ENCODE measurements around the gene GUCY2C.
A peak's percentile ranks its signal among the peaks of the same experiment; 100 is the strongest.

The GUCY2C gene

DNA sequence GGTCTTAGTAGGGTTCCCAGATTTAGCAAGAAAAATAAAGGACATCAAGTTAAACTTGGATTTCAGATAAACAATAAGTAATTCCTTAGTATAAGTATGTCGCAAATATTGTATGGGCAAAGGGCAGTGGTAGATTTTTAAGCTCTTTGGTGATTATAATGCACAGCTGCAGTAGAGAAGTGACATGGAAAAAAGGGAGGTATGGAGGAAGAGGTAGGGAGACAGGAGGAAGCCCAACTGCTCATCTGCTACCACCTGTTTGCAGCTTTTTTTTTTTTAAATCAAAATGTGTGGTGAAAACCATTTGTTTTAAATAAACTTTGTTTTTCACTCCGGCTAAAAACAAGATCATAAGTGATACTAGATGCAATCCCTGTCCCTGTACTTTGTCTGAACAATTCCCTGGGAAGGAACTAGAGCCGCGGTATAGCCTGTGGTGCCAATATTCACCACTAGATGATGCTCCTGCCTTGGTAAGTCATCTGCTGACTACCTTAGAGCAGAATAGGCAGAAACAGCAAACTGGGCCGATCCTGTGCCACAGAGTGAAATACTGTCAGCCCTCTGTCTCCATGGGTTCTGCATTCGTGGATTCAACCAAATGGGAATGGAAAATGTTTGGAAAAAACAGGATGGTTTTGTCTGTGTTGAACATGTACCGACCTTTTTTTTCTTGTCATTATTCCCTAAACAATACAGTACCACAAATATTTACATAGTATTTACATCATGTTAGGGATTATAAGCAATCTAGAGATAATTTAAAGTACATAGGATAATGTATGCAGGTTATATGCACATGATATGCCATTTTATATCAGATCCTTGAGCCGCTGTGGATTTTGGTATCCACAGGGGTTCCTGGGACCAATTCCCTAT lies 66.3 kb downstream of the GUCY2C start:
- Mint-ChIP-seq H3K36me3 (no peaks in the 10 kb centered on the region), H3K27ac (no peak overlapping the region), H3K9me3 (peaks cover 3% of the 10 kb centered on the region), H3K4me3 (no peak overlapping the region), H3K27me3 (no peaks in the 10 kb centered on the region), H3K4me1 (no peaks in the 10 kb centered on the region)
- DNase-seq (ENCODE audit: low spot score in 2 of 2) (peak; percentile 60 to 70), ATAC-seq (ENCODE audit: low read depth) (peak; percentile 99)

GRCh38 chr12:14628771-14629170 lies 67.6 kb downstream of the GUCY2C start:
- peaks cover 1% of the 10 kb centered on the region for H3K9me3 Mint-ChIP-seq
- no peak overlapping the region for H3K4me3 Mint-ChIP-seq
- DNase-seq (ENCODE audit: low spot score in 2 of 2) (no peak), ATAC-seq (ENCODE audit: low read depth) (no peak)
- H3K27ac Mint-ChIP-seq = no peak overlapping the region
- no peaks in the 10 kb centered on the region for H3K36me3 Mint-ChIP-seq
- no peaks in the 10 kb centered on the region for H3K27me3 Mint-ChIP-seq
- no peaks in the 10 kb centered on the region for H3K4me1 Mint-ChIP-seq

GRCh38 chr12:14621826-14622225 lies 74.6 kb downstream of the GUCY2C start:
- Mint-ChIP-seq H3K4me3 (peak overlapping the region; percentile 32), H3K27ac (peak overlapping the region; percentile 87), H3K27me3 (no peaks in the 10 kb centered on the region), H3K4me1 (peaks cover 20% of the 10 kb centered on the region), H3K36me3 (peaks cover 1% of the 10 kb centered on the region), H3K9me3 (peaks cover 1% of the 10 kb centered on the region)
- ATAC-seq (ENCODE audit: low read depth) (peak; percentile 96), DNase-seq (ENCODE audit: low spot score in 2 of 2) (peak in 1 of 2 donors; percentile 33)

GRCh38 chr12:14619741-14620501 lies 76.5 kb downstream of the GUCY2C start:
- ATAC-seq (ENCODE audit: low read depth) = no peak
- Mint-ChIP-seq H3K27ac (no peak overlapping the region), H3K4me1 (peaks cover 24% of the 10 kb centered on the region), H3K36me3 (peaks cover 1% of the 10 kb centered on the region), H3K9me3 (peaks cover 1% of the 10 kb centered on the region), H3K27me3 (no peaks in the 10 kb centered on the region), H3K4me3 (no peak overlapping the region)
- DNase-seq (ENCODE audit: low spot score in 2 of 2) = no peak

GRCh38 chr12:14618983-14619382 lies 77.4 kb downstream of the GUCY2C start:
- no peak overlapping the region for H3K4me3 Mint-ChIP-seq
- no peak overlapping the region for H3K27ac Mint-ChIP-seq
- DNase-seq (ENCODE audit: low spot score in 2 of 2) (no peak), ATAC-seq (ENCODE audit: low read depth) (no peak)
- peaks cover 1% of the 10 kb centered on the region for H3K9me3 Mint-ChIP-seq
- H3K36me3 Mint-ChIP-seq = peaks cover 1% of the 10 kb centered on the region
- H3K27me3 Mint-ChIP-seq = no peaks in the 10 kb centered on the region
- H3K4me1 Mint-ChIP-seq = peaks cover 27% of the 10 kb centered on the region

DNA sequence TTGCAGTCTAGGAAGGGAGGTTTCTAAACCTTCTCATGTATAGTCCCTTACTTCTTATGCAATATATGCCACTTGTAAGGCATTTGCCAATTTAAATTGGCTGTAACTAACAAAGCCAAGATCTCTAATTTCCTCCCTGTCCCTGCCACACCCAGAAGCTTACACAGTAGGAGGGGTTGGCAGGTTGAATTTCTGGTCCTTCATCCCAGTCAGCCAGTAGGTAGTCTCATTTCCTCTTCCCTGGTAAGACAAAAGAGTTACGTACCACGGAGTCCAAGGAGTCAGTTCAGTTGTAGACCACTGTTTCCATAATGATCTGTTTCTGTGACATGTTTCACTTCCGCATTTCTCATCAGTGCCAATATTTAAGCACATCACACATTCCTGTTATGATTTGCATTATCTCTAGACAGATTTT lies 81.7 kb downstream of the GUCY2C start:
- ATAC-seq (ENCODE audit: low read depth) (peak; percentile 60), DNase-seq (ENCODE audit: low spot score in 2 of 2) (peak; percentile 29 to 45)
- H3K27me3 Mint-ChIP-seq = no peaks in the 10 kb centered on the region
- peak overlapping the region; percentile 93 for H3K4me3 Mint-ChIP-seq
- peaks cover 3% of the 10 kb centered on the region for H3K36me3 Mint-ChIP-seq
- peaks cover 5% of the 10 kb centered on the region for H3K9me3 Mint-ChIP-seq
- H3K4me1 Mint-ChIP-seq = peaks cover 26% of the 10 kb centered on the region
- H3K27ac Mint-ChIP-seq = peak overlapping the region; percentile 95

- H3K4me3 Mint-ChIP-seq = peak overlapping the region; percentile 77
These were observed 82.7 kb downstream of the GUCY2C start for GRCh38 chr12:14613718-14614117.

GRCh38 chr12:14612898-14613445 lies 83.4 kb downstream of the GUCY2C start:
- Mint-ChIP-seq H3K9me3 (peaks cover 10% of the 10 kb centered on the region), H3K4me1 (peaks cover 16% of the 10 kb centered on the region), H3K27ac (peak overlapping the region; percentile 95), H3K27me3 (no peaks in the 10 kb centered on the region), H3K36me3 (peaks cover 6% of the 10 kb centered on the region), H3K4me3 (peak overlapping the region; percentile 77)
- DNase-seq (ENCODE audit: low spot score in 2 of 2) = no peak
- ATAC-seq (ENCODE audit: low read depth) = no peak

More at GRCh38 chr12:14613718-14614117, 82.7 kb downstream of the GUCY2C start:
- peak; percentile 44 to 73 for DNase-seq (ENCODE audit: low spot score in 2 of 2)
- peaks cover 3% of the 10 kb centered on the region for H3K36me3 Mint-ChIP-seq
- H3K27ac Mint-ChIP-seq = peak overlapping the region; percentile 95
- H3K9me3 Mint-ChIP-seq = peaks cover 7% of the 10 kb centered on the region
- peaks cover 18% of the 10 kb centered on the region for H3K4me1 Mint-ChIP-seq
- peak; percentile 91 for ATAC-seq (ENCODE audit: low read depth)
- H3K27me3 Mint-ChIP-seq = no peaks in the 10 kb centered on the region

DNA sequence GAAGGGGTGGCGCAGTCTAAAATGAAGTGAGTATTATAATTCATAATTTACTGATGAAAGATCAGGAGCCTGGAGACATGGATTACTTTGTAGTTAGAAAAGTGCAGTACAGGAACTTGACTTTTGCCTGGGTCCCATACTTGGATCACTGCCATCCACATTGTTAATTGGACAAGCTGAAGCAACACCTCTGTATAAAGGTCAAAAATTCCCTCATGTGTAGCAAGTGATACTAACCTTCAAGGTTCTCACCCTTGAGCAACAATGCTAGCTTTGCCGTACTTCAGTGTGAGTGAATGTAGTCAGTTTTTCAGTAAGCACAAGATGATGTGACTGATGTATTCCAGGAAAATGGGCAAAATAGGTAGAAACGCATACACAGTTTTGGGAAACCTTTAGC lies 84.1 kb downstream of the GUCY2C start:
- Mint-ChIP-seq H3K27me3 (no peaks in the 10 kb centered on the region), H3K4me1 (peaks cover 16% of the 10 kb centered on the region), H3K36me3 (peaks cover 6% of the 10 kb centered on the region), H3K27ac (peak overlapping the region; percentile 50), H3K4me3 (no peak overlapping the region), H3K9me3 (peaks cover 13% of the 10 kb centered on the region)
- no peak for DNase-seq (ENCODE audit: low spot score in 2 of 2)
- no peak for ATAC-seq (ENCODE audit: low read depth)

DNA sequence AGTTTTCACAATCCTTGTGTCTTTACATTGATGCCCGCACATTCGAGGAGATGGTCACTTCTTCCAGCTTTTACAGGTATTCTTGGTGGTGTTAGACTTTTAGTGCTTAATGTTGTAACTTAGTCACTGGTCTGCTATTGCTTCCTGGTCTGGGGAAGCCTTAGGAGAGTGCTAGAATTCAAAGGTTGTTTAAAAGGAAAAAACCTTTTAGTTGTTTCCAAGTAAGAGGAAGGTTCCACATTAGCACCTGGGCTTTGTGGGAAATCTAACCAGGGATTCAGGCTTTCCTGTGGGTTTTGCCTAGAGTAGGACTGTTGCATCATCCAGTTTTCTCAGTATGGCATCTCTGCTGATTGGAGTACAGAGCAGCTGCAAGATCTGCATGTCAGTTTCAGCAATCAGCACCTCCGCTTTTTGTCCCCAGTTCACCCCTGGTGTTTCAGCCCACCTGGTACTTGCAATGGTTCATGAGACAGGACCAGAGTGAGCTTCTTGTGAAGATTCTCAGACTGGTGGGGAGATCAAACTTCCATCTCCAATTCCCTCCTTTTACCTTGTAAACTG lies 84.7 kb downstream of the GUCY2C start:
- H3K27me3 Mint-ChIP-seq = no peaks in the 10 kb centered on the region
- H3K4me1 Mint-ChIP-seq = peaks cover 16% of the 10 kb centered on the region
- no peak overlapping the region for H3K4me3 Mint-ChIP-seq
- ATAC-seq (ENCODE audit: low read depth) = no peak
- peaks cover 13% of the 10 kb centered on the region for H3K9me3 Mint-ChIP-seq
- H3K27ac Mint-ChIP-seq = peak overlapping the region; percentile 50
- H3K36me3 Mint-ChIP-seq = peaks cover 6% of the 10 kb centered on the region
- no peak for DNase-seq (ENCODE audit: low spot score in 2 of 2)

DNA sequence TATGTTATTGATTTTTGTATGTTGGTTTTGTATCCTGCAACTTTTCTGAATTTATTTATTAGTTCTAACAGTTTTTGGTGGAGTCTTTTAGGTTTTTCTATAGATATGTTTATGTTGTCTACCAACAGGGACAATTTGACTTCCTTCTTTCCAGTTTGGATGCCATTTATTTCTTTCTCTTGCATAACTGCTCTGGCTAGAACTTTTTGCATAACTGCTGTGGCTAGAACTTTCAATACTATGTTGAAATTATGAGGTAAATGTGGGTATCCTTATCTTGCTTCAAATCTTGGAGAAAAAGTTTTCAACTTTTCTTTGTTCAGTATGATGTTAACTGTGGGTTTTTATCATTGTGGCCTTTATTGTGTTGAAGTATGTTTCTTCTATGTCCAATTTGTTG lies 88.8 kb downstream of the GUCY2C start:
- Mint-ChIP-seq H3K27ac (no peak overlapping the region), H3K4me3 (no peak overlapping the region), H3K36me3 (peaks cover 18% of the 10 kb centered on the region), H3K27me3 (no peaks in the 10 kb centered on the region), H3K9me3 (peaks cover 25% of the 10 kb centered on the region), H3K4me1 (peaks cover under 1% of the 10 kb centered on the region)
- no peak for ATAC-seq (ENCODE audit: low read depth)
- no peak for DNase-seq (ENCODE audit: low spot score in 2 of 2)

- Mint-ChIP-seq H3K9me3 (peaks cover 25% of the 10 kb centered on the region), H3K4me3 (no peak overlapping the region), H3K27ac (no peak overlapping the region), H3K27me3 (no peaks in the 10 kb centered on the region), H3K4me1 (peaks cover 5% of the 10 kb centered on the region), H3K36me3 (peaks cover 15% of the 10 kb centered on the region)
- ATAC-seq (ENCODE audit: low read depth) (no peak), DNase-seq (ENCODE audit: low spot score in 2 of 2) (no peak)
These were observed 90.9 kb downstream of the GUCY2C start for GRCh38 chr12:14605401-14605989.

- DNase-seq (ENCODE audit: low spot score in 2 of 2) (no peak), ATAC-seq (ENCODE audit: low read depth) (peak; percentile 53)
- H3K27ac Mint-ChIP-seq = no peak overlapping the region
- peaks cover 21% of the 10 kb centered on the region for H3K9me3 Mint-ChIP-seq
- H3K4me1 Mint-ChIP-seq = peaks cover 5% of the 10 kb centered on the region
- H3K36me3 Mint-ChIP-seq = peaks cover 12% of the 10 kb centered on the region
- no peaks in the 10 kb centered on the region for H3K27me3 Mint-ChIP-seq
- no peak overlapping the region for H3K4me3 Mint-ChIP-seq
These were observed 94.5 kb downstream of the GUCY2C start for GRCh38 chr12:14601692-14602478.

Measured in memory B cell (primary cell).